Cerebellar cortex (tissue), 1 donor: ENCODE results near the gene GPR3.
A peak's percentile ranks its signal among the peaks of the same experiment; 100 is the strongest.
"Not testable (repeated sequence)": the region's sequence is repeated elsewhere in the genome, so short reads cannot be mapped to it uniquely, and the experiment has no call there.

Experiments
- DNase-seq: peaks from one replicate; pipeline ENCODE4 v3.0.0-alpha.2; 2015; ENCODE audit warnings: low spot score

Gene GPR3

GRCh38 chr1:27380224-27380623 lies 12.2 kb upstream of the GPR3 start:
- no peak for DNase-seq

GRCh38 chr1:27380766-27381733 lies 11.4 kb upstream of the GPR3 start:
- no peak for DNase-seq

- DNase-seq: no peak
Measured at GRCh38 chr1:27381969-27382762, 10.3 kb upstream of the GPR3 start.

- no peak for DNase-seq
Measured at GRCh38 chr1:27383039-27383605, 9.3 kb upstream of the GPR3 start, which contains the start of gene CD164L2. Gene CD164L2, minus strand, starts transcription at chr1:27383333. Its CDS starts 94 bp downstream, at chr1:27383239.

- no peak for DNase-seq
Measured at GRCh38 chr1:27383661-27384060, 8.8 kb upstream of the GPR3 start.

- DNase-seq: not testable (repeated sequence)
Measured at GRCh38 chr1:27384797-27385196, 7.6 kb upstream of the GPR3 start.

- DNase-seq: peak; percentile 90
Measured at GRCh38 chr1:27388337-27389005, 4.0 kb upstream of the GPR3 start.

GRCh38 chr1:27391511-27392095 lies 819 bp upstream of the GPR3 start:
- peak; percentile 82 for DNase-seq

- DNase-seq: peak; percentile 27
Measured at GRCh38 chr1:27392778-27393635, 585 bp downstream of the GPR3 start.

- DNase-seq: no peak
Measured at GRCh38 chr1:27393641-27394281, 1.3 kb downstream of the GPR3 start.

- peak; percentile 53 for DNase-seq
Measured at GRCh38 chr1:27394282-27394658, 1.8 kb downstream of the GPR3 start.

GRCh38 chr1:27394925-27395324 lies 2.5 kb downstream of the GPR3 start:
- no peak for DNase-seq

GRCh38 chr1:27395441-27396195 lies 3.2 kb downstream of the GPR3 start:
- peak; percentile 89 for DNase-seq

GRCh38 chr1:27397110-27397509 lies 4.7 kb downstream of the GPR3 start:
- DNase-seq: no peak

- DNase-seq: no peak
Measured at GRCh38 chr1:27397749-27398148, 5.3 kb downstream of the GPR3 start.

- no peak for DNase-seq
Measured at GRCh38 chr1:27398405-27399149, 6.2 kb downstream of the GPR3 start.

GRCh38 chr1:27399251-27400025 lies 7.0 kb downstream of the GPR3 start:
- DNase-seq: no peak
